ENCODE data around the gene DUSP22.

Gene DUSP22

GRCh38 chr6:393391-394221 lies 101.3 kb downstream of the DUSP22 start:
- no peak overlapping the region for H3K27ac ChIP-seq
- TF ChIP-seq CTCF (conservative IDR thresholded peaks at IDR 0.05), result no peak

GRCh38 chr6:394641-395289 lies 102.5 kb downstream of the DUSP22 start:
- no peak overlapping the region for H3K27ac ChIP-seq
- TF ChIP-seq CTCF (conservative IDR thresholded peaks at IDR 0.05), result no peak

- TF ChIP-seq CTCF (conservative IDR thresholded peaks at IDR 0.05), result no peak
- no peak overlapping the region for H3K27ac ChIP-seq
These were observed 103.3 kb downstream of the DUSP22 start for GRCh38 chr6:395432-396125.

- TF ChIP-seq CTCF (conservative IDR thresholded peaks at IDR 0.05), result no peak
These were observed 103.8 kb downstream of the DUSP22 start for GRCh38 chr6:396126-396520.

GRCh38 chr6:397056-397455 lies 104.8 kb downstream of the DUSP22 start:
- TF ChIP-seq CTCF (conservative IDR thresholded peaks at IDR 0.05), result no peak
- H3K27ac ChIP-seq, result no peak overlapping the region

More at GRCh38 chr6:396126-396520, 103.8 kb downstream of the DUSP22 start:
- no peak overlapping the region for H3K27ac ChIP-seq

- TF ChIP-seq CTCF (conservative IDR thresholded peaks at IDR 0.05), result no peak
- H3K27ac ChIP-seq, result no peak overlapping the region
These were observed 105.3 kb downstream of the DUSP22 start for GRCh38 chr6:397604-398003.

- no peak overlapping the region for H3K27ac ChIP-seq
- no peak for TF ChIP-seq CTCF (conservative IDR thresholded peaks at IDR 0.05)
These were observed 105.8 kb downstream of the DUSP22 start for GRCh38 chr6:398065-398464.
